K562 (cell line): ENCODE results near the gene RERE. TPM values are rescaled to one million over a fixed set of nuclear protein-coding genes. Genes with fewer than 3 reads are reported as not detected.

Source experiments
- CHD7 ChIP-seq: fragments of 200-600 bp; sonication (generic); IDR thresholded peaks from one replicate; pipeline ENCODE4 v1.6.1; 2012; ENCODE audit warnings: mild to moderate bottlenecking, low read depth, low read length, inconsistent platforms
- CREB5 ChIP-seq: fragments of 250-450 bp; sonication (Bioruptor Pico); IDR thresholded peaks from 2 replicates; pipeline ENCODE4 v1.5.0; 2020; ENCODE audit warnings: mild to moderate bottlenecking
- GTF2F1 ChIP-seq: IDR thresholded peaks from 2 replicates; pipeline ENCODE4 v1.6.1; 2011; ENCODE audit warnings: low read depth, low read length, improper control_type of control experiment
- NKRF ChIP-seq: fragments of 450-650 bp; IDR thresholded peaks from 2 replicates; pipeline ENCODE4 v1.6.1; 2016; ENCODE audit warnings: borderline replicate concordance
- SIN3B ChIP-seq: fragments of 450-650 bp; IDR thresholded peaks from 2 replicates; pipeline ENCODE4 v1.6.1; 2017; ENCODE audit warnings: low read depth, mild to moderate bottlenecking, moderate library complexity
- SMAD2 ChIP-seq: fragments of 150-350 bp; IDR thresholded peaks from 2 replicates; pipeline ENCODE4 v1.6.1; 2014; ENCODE audit warnings: low read depth, mild to moderate bottlenecking, low read length
- SNIP1 ChIP-seq: fragments of 450-650 bp; IDR thresholded peaks from 2 replicates; pipeline ENCODE4 v1.7.1; 2017; ENCODE audit warnings: low read depth, mild to moderate bottlenecking
- ZBTB43 ChIP-seq: sonication (generic); formaldehyde crosslinking; IDR thresholded peaks from 2 replicates; pipeline ENCODE4 v1.8.0; 2023; ENCODE audit warnings: mild to moderate bottlenecking, missing genetic modification reagents
- ZNF143 ChIP-seq: sonication (generic); formaldehyde crosslinking; IDR thresholded peaks from 2 replicates; pipeline ENCODE4 v1.9.0; 2022; ENCODE audit warnings: mild to moderate bottlenecking, missing genetic modification reagents
- ZNF165 ChIP-seq: fragments of 250-450 bp; sonication (Bioruptor Pico); IDR thresholded peaks from 2 replicates; pipeline ENCODE4 v1.4.0; 2020; ENCODE audit warnings: borderline replicate concordance
- ZNF780A ChIP-seq: fragments of 250-450 bp; sonication (Bioruptor Pico); IDR thresholded peaks from 2 replicates; pipeline ENCODE4 v1.5.0; 2021; ENCODE audit warnings: mild to moderate bottlenecking
- polyA plus RNA-seq, 8 experiments: library from polyadenylated mRNA; depleted of rRNA in 4 of 8; stranded (reverse) in 5 of 8; unstranded in 3 of 8; fragments of >200 nt; fragmentation: Nextera tagmentation in 2 of 8; fragmentation: Illumina TruSeq in 1 of 8; extraction: Ambion mirVana in 2 of 8; extraction: Trizol in 1 of 8; gene quantifications; 2 replicates each; pipeline versions ENCODE4 v1.2.1 to v1.2.3, GENCODE V29; 2011 to 2014; ENCODE audit warnings: inconsistent platforms in 1 of 8, missing spikeins in 1 of 8
- total RNA-seq, 7 experiments: library from RNA; depleted of rRNA in 6 of 7; stranded (reverse); fragments of >200 nt in 6 of 7; fragmentation: Illumina TruSeq in 2 of 7; extraction: Trizol in 2 of 7; gene quantifications; 2 replicates each; pipeline versions ENCODE4 v1.2.1 to v1.2.3, GENCODE V29; 2011 to 2021; ENCODE audit warnings: low replicate concordance in 1 of 7

RERE gene
- total and polyA plus RNA-seq, 9 of the 15 experiments (the other 6 are each of a cell fraction or from before 2014, with no cell fraction given): 3.0 to 51.5 (median 13.4) TPM

DNA sequence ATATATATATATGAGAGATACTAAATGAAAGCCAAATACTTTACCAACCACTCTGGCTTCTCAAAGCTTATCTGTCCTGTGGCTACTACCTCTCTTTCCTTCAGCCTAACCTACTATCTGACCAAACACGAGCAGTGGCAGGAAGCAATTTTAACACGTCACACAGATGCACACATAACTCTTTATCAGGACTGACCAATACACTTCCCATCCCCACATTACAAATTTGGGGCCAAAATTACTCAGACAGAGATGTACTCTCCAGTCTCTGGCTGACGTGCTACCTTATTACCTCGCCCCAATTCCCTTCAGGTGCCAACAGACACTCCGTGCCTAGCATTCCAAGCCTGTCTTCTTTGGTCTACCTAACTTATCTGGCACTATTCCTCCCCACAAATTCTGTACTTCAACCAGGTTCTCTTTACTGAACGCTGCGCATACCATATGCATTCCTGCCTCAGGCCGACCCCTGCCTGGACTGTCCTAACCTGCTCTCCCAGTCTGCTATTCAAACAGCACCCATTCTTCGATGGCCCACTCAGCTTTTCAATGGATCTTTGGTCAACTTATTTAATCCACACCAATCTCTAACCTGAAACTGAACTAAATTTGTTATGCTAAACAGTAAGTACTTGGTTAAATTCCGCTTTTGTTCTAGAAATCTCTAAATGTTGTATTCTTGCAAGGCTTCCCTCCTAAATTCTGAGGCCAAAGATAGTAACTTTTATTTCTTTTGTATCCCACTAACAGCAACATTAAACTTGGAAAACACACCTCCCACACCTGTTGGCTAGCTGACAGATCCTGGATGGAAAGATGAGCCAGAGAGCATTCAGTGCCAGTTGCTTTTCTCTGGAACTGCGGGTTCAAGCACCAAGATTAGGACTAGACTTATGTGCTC is 27.9 kb downstream of the RERE start (continued):
- TF ChIP-seq ZBTB43 (CRISPR knock-in tag) (no peak), ZNF165 (CRISPR knock-in tag) (no peak), NKRF (no peak), SMAD2 (no peak), SNIP1 (no peak), ZNF143 (CRISPR knock-in tag) (no peak), SIN3B (no peak), CREB5 (CRISPR knock-in tag) (no peak), CHD7 (no peak), ZNF780A (CRISPR knock-in tag) (no peak), GTF2F1 (no peak)
